K562 (cell line): ENCODE data around the gene CUX1. TPM values are rescaled to one million over a fixed set of nuclear protein-coding genes. Genes with fewer than 3 reads are reported as not detected.
A peak's percentile ranks its signal among the peaks of the same experiment; 100 is the strongest.

Source experiments
- ATAC-seq: fragments of 200-7000 bp; cut with Tn5 transposase; 3 replicates; pipeline ENCODE4 v1.9.1; 2020; ENCODE audit warnings: moderate library complexity
- BruUV-seq: library from RNA; stranded (reverse); fragments of 400-500 nt; replicated peaks from 2 replicates; lab custom pipeline; 2021; lab: Mats Ljungman, UMichigan
- CTCF ChIA-PET: fragments of 300-600 bp; formaldehyde crosslinking; extraction: SDS; loops from one replicate; lab custom pipeline; 2021; ENCODE audit warnings: low intra/inter-chr PET ratio; lab: Yijun Ruan, JAX
- POLR2A ChIA-PET: fragments of 300-600, 350-650 bp; sonication (Branson Sonifier 250); formaldehyde crosslinking; extraction: SDS; loops from one replicate; lab custom pipeline; 2021; ENCODE audit warnings: antibody characterized with exemption, inconsistent platforms; lab: Yijun Ruan, JAX
- DNase-seq, 4 experiments: peaks; one replicate each; pipeline versions ENCODE4 v3.0.0 to v3.0.0-alpha.2; 2011 to 2018; ENCODE audit warnings: low spot score in 3 of 4, mixed read lengths in 3 of 4; ENCODE audit errors: extremely low read depth in 1 of 4
- FAIRE-seq: peaks from 2 replicates; lab custom pipeline; 2011; peaks lifted over from hg19 to GRCh38; lab: Jason Lieb, UNC
- H2AFZ ChIP-seq: 2 replicates; pipeline ENCODE4 v1.6.0; 2011; ENCODE audit warnings: low read depth, low read length, control low read depth, inconsistent platforms
- H3K27ac ChIP-seq: fragments of 200-600 bp; 3 replicates; pipeline ENCODE4 v1.8.0; 2011; ENCODE audit warnings: low read depth, mild to moderate bottlenecking, control low read depth, inconsistent platforms, low read length, moderate library complexity, mixed read lengths; ENCODE audit errors: extremely low read depth
- H3K27me3 ChIP-seq, 2 experiments: fragments of 300-600 bp in 1 of 2; 2 replicates in 1 of 2; 3 replicates in 1 of 2; pipeline versions ENCODE4 v1.6.0 to v1.8.0; 2011; ENCODE audit warnings: inconsistent platforms in 2 of 2, low read length in 2 of 2, mild to moderate bottlenecking in 1 of 2, mixed read lengths in 1 of 2, moderate library complexity in 1 of 2; ENCODE audit not compliant: control insufficient read depth in 2 of 2, insufficient read depth in 2 of 2
- H3K36me3 ChIP-seq: fragments of 300-600 bp; 3 replicates; pipeline ENCODE4 v1.8.0; 2011; ENCODE audit warnings: mild to moderate bottlenecking, low read length, inconsistent platforms; ENCODE audit not compliant: control insufficient read depth, insufficient read depth
- H3K4me1 ChIP-seq, 2 experiments: fragments of 200-600 bp in 1 of 2; replicated peaks in 1 of 2; 2 replicates in 1 of 2; 3 replicates in 1 of 2; pipeline versions ENCODE4 v1.5.1 to v1.8.0; 2011; ENCODE audit warnings: inconsistent platforms in 2 of 2, low read length in 2 of 2, mild to moderate bottlenecking in 1 of 2, mixed read lengths in 1 of 2, moderate library complexity in 1 of 2; ENCODE audit not compliant: control insufficient read depth in 2 of 2, insufficient read depth in 2 of 2
- H3K4me2 ChIP-seq: 2 replicates; pipeline ENCODE4 v1.6.1; 2011; ENCODE audit warnings: low read length, control low read depth, inconsistent platforms, mixed read lengths; ENCODE audit not compliant: insufficient read depth
- H3K4me3 ChIP-seq: fragments of 200-600 bp; sonication (generic), shearing (Covaris generic); 2 replicates; pipeline ENCODE4 v1.5.1; 2016; ENCODE audit warnings: control low read depth, inconsistent platforms
- H3K79me2 ChIP-seq: fragments of 200-600 bp; 3 replicates; pipeline ENCODE4 v1.8.0; 2011; ENCODE audit warnings: low read length, inconsistent platforms; ENCODE audit not compliant: control insufficient read depth, insufficient read depth
- H3K9ac ChIP-seq, 2 experiments: 2 replicates each; pipeline versions ENCODE4 v1.6.0 to v1.6.1; 2011; ENCODE audit warnings: low read depth in 2 of 2, low read length in 2 of 2, control low read depth in 1 of 2, inconsistent platforms in 1 of 2, mild to moderate bottlenecking in 1 of 2, mixed read lengths in 1 of 2; ENCODE audit not compliant: insufficient read depth in 1 of 2
- H3K9me1 ChIP-seq: one replicate; pipeline ENCODE4 v1.6.0; 2011; ENCODE audit warnings: inconsistent platforms, mild to moderate bottlenecking, low read length, moderate library complexity; ENCODE audit not compliant: control insufficient read depth, insufficient read depth
- H3K9me3 ChIP-seq: replicated peaks from 2 replicates; pipeline ENCODE4 v1.5.1; 2011; ENCODE audit warnings: low read depth, low read length, inconsistent platforms; ENCODE audit not compliant: control insufficient read depth, insufficient read depth
- H4K20me1 ChIP-seq: replicated peaks from 2 replicates; pipeline ENCODE4 v1.6.1; 2011; ENCODE audit warnings: low read length, inconsistent platforms, mixed read lengths; ENCODE audit not compliant: control insufficient read depth, insufficient read depth
- BCLAF1 ChIP-seq, 2 experiments: fragments of 450-650 bp in 1 of 2; IDR thresholded peaks; 2 replicates each; pipeline ENCODE4 v1.6.1; 2011 to 2017; ENCODE audit warnings: low read depth in 2 of 2, antibody characterized with exemption in 1 of 2, borderline replicate concordance in 1 of 2, low read length in 1 of 2, mild to moderate bottlenecking in 1 of 2, mixed read lengths in 1 of 2; ENCODE audit not compliant: control insufficient read depth in 1 of 2
- CAMTA2 ChIP-seq: fragments of 250-450 bp; sonication (Bioruptor Pico); conservative IDR thresholded peaks from 2 replicates; pipeline ENCODE4 v1.5.1; 2022
- CBX8 ChIP-seq: fragments of 200-600 bp; sonication (generic); IDR thresholded peaks from 2 replicates; pipeline ENCODE4 v1.6.1; 2012; ENCODE audit warnings: borderline replicate concordance, mixed run types, low read depth, mild to moderate bottlenecking, moderate library complexity, mixed read lengths, low read length, control low read depth, inconsistent platforms; ENCODE audit not compliant: poor library complexity, severe bottlenecking; ENCODE audit errors: extremely low read depth
- EZH2 ChIP-seq: IDR thresholded peaks from 2 replicates; pipeline ENCODE4 v1.6.1; 2012; ENCODE audit warnings: low read depth, mild to moderate bottlenecking, inconsistent platforms, low read length, borderline replicate concordance
- NFATC3 ChIP-seq: fragments of 450-650 bp; IDR thresholded peaks from 2 replicates; pipeline ENCODE4 v1.6.1; 2017; ENCODE audit warnings: mild to moderate bottlenecking
- SMARCB1 ChIP-seq: IDR thresholded peaks from 2 replicates; pipeline ENCODE4 v1.6.1; 2011; ENCODE audit warnings: improper control_type of control experiment, low read depth; ENCODE audit not compliant: insufficient read length
- THAP7 ChIP-seq: fragments of 250-450 bp; sonication (Bioruptor Pico); IDR thresholded peaks from 2 replicates; pipeline ENCODE4 v1.5.0; 2021
- VEZF1 ChIP-seq: fragments of 200-800 bp; sonication (Bioruptor generic); IDR thresholded peaks from 2 replicates; pipeline ENCODE4 v1.6.1; 2017; ENCODE audit warnings: missing genetic modification characterization, missing compliant biosample characterization
- ZNF398 ChIP-seq: fragments of 250-450 bp; sonication (Bioruptor Pico); IDR thresholded peaks from 2 replicates; pipeline ENCODE4 v1.8.0; 2021; ENCODE audit warnings: moderate library complexity, mild to moderate bottlenecking, inconsistent platforms
- WGBS: fragments of 100-300 bp; shearing (Covaris generic); methylation state at CpG from one replicate; pipeline ENCODE4 v1.1.6; 2016; ENCODE audit warnings: low coverage, mixed read lengths; ENCODE audit not compliant: insufficient coverage; ENCODE audit errors: missing lambda C conversion rate; 5-methylcytosine and 5-hydroxymethylcytosine counted together
- in situ Hi-C: fragments of 300-500 bp; cut with MboI; formaldehyde crosslinking; loops from 4 replicates; pipeline ENCODE4 v1.15.0; 2018; ENCODE audit warnings: inconsistent platforms, mixed read lengths
- intact Hi-C: fragments of 100-400 bp; cut with micrococcal nuclease; formaldehyde crosslinking; loops from 2 replicates; pipeline ENCODE4 v1.14.2; 2022
- polyA plus RNA-seq, 8 experiments: library from polyadenylated mRNA; depleted of rRNA in 4 of 8; stranded (reverse) in 5 of 8; unstranded in 3 of 8; fragments of >200 nt; fragmentation: Nextera tagmentation in 2 of 8; fragmentation: Illumina TruSeq in 1 of 8; extraction: Ambion mirVana in 2 of 8; extraction: Trizol in 1 of 8; gene quantifications; 2 replicates each; pipeline versions ENCODE4 v1.2.1 to v1.2.3, GENCODE V29; 2011 to 2014; ENCODE audit warnings: inconsistent platforms in 1 of 8, missing spikeins in 1 of 8
- total RNA-seq, 7 experiments: library from RNA; depleted of rRNA in 6 of 7; stranded (reverse); fragments of >200 nt in 6 of 7; fragmentation: Illumina TruSeq in 2 of 7; extraction: Trizol in 2 of 7; gene quantifications; 2 replicates each; pipeline versions ENCODE4 v1.2.1 to v1.2.3, GENCODE V29; 2011 to 2021; ENCODE audit warnings: low replicate concordance in 1 of 7

CUX1 gene
- total and polyA plus RNA-seq, 9 of the 15 experiments (the other 6 are each of a cell fraction or from before 2014, with no cell fraction given) = 3.6 to 55.3 (median 25.2) TPM

- Histone ChIP-seq H3K9me1 (no peaks in the 10 kb centered on the region), H3K36me3 (peaks cover 54% of the 10 kb centered on the region), H3K27ac (no peak overlapping the region), H3K9me3 (no peaks in the 10 kb centered on the region), H3K4me3 (no peak overlapping the region), H2AFZ (no peak overlapping the region), H4K20me1 (no peaks in the 10 kb centered on the region), H3K27me3 (no peaks in the 10 kb centered on the region)
- intact Hi-C loops = no loop called here
- DNase-seq (no peak), FAIRE-seq (no peak)
- WGBS = 90% methylated on average over 13 of the region's 13 CpGs
- TF ChIP-seq THAP7 (CRISPR knock-in tag) (no peak), ZNF398 (CRISPR knock-in tag) (no peak), CBX8 (no peak), VEZF1 (CRISPR knock-in tag) (no peak), NFATC3 (no peak), EZH2 (no peak), SMARCB1 (no peak), BCLAF1 (IDR thresholded peaks at IDR 0.05; ENCODE audit: borderline replicate concordance in 1 of 2, control insufficient read depth in 1 of 2, low read depth in 2 of 2, low read length in 1 of 2) (no peak), CAMTA2 (no peak)
- TF ChIP-seq, all 486 proteins: peak for 0
- Histone ChIP-seq H3K4me1 (peaks cover 0 to 7% of the 10 kb centered on the region in 2 experiments; a peak in 1 of 5 replicates), H3K9ac (peak overlapping the region in 1 of 2 experiments; percentile 42; a peak in 1 of 4 replicates), H3K4me2 (no peak overlapping the region), H3K79me2 (no peaks in the 10 kb centered on the region)
- POLR2A ChIA-PET = interaction anchor here (0.7 kb wide), 1 partner anchor 9 kb away, joined by 3 read pairs; no protein-coding TSS in a partner anchor
- CTCF ChIA-PET = no interaction called here
- BruUV-seq = no TSS peak
- in situ Hi-C loops = no loop called here
- no peak for ATAC-seq
Measured at GRCh38 chr7:102190776-102191350, 373.4 kb downstream of the CUX1 start.
